Measurements from ENCODE around the gene NBR1.
"Not testable (repeated sequence)": the region's sequence is repeated elsewhere in the genome, so short reads cannot be mapped to it uniquely, and the experiment has no call there.

NBR1 gene

DNA sequence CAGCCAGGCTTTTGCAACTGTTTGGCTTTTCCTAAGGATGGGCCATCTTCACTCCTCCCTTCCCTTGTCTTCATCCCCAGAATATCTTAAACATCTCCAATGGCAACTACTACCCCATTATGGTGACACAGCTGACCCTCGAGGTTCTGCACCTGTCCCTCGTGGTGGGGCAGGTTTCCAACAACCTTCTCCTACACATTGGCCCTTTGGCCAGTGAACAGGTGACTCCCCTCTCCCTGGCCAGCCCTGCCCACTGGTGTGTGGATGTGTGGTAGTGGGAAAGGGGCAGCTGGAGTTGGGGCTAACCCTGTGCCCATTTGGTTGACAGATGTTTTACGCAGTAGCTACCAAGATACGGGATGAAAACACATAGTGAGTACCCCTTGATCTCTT is 45.4 kb downstream of the NBR1 start:
- DNase-seq (ENCODE audit: low read depth): no peak

DNA sequence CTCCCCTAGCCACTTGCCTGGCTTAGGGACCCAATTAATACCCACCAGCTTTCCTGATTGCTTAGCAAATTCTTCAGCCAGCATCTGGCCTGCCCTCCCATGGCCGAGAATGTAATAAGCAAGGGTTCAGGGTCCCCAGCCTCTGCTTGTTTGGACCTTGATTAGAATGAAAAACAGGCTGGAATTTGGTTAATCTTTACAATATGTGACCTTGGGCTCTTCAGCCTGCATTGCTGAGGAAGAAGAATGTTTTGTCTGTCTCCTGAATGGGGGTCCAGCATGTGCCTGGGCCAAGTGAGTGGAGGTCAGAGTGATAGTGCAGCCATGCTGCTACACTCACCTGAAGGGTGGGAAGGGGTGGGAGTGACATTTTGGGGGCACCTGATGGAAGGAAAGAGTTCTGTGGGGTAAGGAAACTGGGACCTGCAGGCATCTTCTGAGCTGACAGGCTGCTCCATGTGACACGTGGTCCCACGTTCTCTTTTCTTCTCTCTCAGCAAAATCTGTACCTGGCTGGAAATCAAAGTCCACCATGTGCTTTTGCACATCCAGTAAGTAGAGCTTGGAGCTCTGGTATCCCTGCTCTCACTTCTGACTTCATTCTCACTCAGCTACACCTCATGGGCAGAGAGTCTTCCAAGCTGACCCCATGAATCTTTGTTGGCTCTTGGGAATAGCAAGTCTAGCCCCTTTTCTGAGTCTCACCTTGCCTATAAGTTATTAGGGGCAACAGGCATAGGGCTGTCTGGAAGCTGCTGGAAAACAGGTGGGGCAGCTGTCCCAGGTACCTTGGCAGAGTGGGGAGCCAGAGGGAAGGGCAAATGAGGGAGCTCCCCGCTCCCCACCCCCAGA is 46.0 kb downstream of the NBR1 start:
- no peak for DNase-seq (ENCODE audit: low read depth)

DNA sequence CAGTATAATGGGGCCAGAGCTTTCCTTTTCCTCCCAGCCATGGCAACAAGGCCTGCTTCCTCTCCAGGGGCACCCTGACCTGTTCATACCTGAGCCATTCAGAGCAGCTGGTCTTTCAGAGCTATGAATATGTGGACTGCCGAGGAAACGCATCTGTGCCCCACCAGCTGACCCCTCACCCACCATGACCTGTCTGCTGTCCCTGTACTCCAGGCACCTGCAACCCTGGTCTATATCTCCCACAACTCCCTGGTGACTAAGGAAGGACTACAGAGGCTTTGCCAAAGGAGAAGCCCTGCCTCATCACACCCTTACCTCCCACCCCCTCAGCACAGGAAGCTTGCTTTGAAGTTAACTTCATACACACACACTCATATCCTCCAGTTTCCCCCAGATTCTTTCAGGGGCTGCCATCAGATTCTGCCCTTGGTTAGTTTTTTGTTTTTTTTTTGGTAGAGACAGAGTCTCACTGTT is 46.6 kb downstream of the NBR1 start:
- DNase-seq (ENCODE audit: low read depth): no peak

DNA sequence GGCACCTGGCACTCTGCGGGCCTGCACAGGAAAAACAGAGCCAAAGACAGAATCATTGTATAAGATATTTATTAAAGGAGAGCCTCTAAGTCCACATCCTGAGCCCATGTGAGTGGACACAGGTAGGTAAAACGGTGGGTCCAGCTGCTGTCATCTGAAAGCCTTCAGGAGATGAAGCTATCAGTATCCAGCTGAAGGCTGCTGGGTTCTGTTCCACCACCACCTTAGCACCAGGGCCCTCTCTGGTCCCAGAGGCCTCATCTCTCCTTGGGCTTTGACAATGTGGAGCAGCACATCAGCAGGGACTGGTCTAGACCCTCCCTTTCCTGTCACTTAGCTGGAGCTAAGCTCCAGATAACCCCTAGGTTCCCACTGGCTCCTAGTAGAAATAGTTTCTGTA is 48.0 kb downstream of the NBR1 start:
- no peak for DNase-seq (ENCODE audit: low read depth)

DNA sequence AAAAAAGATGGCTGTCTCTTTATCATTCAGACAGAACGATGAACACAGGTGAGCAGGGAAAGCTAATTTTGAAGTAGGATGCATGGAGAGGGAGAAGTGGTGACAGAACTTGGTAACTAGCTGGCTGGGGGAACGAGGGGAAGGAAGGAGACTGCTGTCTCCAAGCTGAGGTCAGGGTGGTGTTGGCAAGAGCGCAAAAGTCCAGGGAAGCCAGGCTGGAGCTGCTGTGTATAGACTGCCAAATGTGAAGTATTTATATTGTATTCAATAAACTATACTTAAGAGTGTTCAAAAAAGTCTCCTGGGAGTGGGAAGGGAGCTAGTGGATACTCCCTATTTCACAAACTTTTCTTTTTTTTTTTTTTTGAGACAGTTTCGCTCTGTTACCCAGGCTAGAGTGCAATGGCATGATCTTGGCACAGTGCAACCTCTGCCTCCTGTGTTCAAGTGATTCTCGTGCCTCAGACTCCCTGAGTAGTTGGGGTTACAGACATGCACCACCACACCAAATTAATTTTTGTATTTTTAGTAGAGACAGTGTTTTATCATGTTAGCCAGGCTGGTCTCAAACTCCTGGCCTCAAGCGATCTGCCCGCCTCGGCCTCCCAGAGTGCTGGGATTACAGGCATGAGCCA is 48.8 kb downstream of the NBR1 start:
- no peak for DNase-seq (ENCODE audit: low read depth)

DNA sequence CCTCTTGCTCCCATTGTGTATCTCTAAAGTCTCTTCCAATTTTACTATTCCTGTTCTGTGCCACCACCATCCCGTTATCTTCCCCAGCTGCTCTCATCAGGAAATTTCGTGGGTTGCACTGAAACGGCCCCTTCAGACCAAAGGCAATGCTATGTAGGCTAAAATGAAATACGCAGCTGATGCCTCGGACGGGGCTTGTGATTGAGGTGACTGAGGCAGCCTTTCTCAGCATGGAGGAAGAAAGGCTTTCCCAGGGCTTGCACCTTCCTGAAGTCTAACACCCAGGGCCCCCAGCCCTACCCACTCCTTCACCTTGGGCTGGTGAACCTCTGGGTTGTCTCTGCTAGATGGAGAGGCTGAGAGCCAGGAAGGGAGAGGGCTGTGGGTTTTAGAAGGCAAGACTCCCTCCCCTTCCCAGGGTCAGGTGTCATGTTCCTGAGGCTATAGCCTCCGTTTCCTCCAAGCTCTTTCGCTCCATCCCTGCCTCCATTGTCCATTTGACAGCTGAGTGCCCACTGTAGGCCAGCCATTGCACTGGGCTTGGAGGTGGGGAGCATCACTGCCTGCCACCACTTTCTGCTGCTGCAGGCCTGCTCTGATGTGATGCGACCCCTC is 49.6 kb downstream of the NBR1 start:
- DNase-seq (ENCODE audit: low read depth): no peak

DNA sequence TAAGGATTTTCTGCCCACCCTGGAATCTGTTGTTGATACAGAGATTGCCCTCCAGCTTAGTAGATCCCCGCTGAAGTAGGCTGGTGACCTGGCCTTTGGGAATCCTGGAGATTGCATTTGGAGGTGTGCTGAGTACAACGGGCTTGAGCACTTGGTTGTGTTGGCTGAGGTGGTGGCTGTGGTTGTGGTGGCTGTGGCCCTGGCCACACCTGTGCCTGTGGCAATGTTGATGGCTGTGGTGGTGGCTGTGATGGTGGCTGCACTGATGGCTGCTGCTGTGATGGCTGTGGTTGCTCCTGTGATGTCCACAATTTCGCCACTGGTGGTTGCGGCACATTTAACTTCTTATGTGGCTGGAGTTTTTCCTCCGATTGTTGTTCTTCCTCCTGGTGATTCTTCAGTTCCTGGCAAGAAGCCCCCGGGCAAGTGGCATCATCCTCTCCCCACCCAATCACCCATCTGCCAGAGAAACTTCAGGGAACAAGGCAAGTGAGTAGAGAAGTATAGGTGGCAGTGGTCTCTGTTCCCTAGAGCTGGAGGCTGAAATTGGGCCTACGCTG is 53.2 kb downstream of the NBR1 start:
- DNase-seq (ENCODE audit: low read depth): no peak

DNA sequence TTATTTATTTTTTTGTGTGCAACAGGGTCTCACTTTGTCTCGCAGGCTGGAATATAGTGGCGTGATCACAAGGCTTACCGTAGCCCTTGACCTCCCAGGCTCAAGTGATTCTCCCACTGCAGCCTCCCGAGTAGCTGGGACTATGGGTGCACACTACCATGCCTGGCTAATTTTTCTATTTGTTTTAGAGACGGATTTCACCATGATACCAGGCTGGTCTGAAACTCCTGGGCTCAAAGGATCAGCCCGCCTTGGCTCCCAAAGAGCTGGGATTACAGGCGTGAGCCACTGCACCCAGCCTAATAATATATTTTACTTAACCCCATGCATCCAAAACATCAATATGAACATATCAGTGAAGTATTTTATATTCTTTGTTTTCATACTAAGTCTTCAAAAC is 55.4 kb downstream of the NBR1 start:
- no peak for DNase-seq (ENCODE audit: low read depth)

DNA sequence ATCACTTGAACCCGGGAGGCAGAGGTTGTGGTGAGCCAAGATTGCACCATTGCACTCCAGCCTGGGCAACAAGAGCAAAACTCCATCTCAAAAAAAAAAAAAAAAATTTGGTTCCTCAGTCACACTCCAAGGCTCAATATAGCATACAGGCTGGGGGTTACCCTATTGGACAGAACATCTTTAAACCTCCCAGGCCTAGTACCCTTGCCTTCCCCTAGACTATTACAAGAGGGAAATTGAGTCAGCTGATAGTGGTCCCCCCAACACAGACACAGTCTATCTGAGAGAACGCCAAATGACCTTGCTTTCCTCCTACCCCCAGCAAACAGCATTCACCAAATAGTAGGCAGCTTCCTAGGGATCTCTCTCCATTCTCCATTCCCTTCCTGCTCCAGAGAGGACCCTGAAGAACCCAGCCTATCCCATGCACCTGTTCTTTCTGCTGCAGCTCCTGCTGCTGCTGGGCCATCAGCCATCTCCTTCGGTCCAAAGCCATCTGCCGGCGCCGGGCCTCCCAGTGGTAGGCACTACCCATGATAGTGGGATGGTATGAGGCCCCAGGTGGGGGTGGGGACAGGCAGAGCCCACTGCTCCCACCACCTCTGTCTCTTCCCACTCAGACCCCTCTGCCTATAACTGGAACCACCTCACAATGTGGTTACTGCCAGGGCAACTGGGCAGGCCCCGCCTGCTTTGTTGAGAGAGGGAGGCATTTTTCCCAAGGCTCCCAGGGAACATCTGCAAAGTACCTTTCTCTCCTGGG is 57.2 kb downstream of the NBR1 start, which contains the start of gene CCDC200:
CCDC200 (minus strand) TSS at position 604 of the 763 bp plus-strand sequence; CDS start at position 535, 69 bp downstream.
- not testable (repeated sequence) for DNase-seq (ENCODE audit: low read depth)

DNA sequence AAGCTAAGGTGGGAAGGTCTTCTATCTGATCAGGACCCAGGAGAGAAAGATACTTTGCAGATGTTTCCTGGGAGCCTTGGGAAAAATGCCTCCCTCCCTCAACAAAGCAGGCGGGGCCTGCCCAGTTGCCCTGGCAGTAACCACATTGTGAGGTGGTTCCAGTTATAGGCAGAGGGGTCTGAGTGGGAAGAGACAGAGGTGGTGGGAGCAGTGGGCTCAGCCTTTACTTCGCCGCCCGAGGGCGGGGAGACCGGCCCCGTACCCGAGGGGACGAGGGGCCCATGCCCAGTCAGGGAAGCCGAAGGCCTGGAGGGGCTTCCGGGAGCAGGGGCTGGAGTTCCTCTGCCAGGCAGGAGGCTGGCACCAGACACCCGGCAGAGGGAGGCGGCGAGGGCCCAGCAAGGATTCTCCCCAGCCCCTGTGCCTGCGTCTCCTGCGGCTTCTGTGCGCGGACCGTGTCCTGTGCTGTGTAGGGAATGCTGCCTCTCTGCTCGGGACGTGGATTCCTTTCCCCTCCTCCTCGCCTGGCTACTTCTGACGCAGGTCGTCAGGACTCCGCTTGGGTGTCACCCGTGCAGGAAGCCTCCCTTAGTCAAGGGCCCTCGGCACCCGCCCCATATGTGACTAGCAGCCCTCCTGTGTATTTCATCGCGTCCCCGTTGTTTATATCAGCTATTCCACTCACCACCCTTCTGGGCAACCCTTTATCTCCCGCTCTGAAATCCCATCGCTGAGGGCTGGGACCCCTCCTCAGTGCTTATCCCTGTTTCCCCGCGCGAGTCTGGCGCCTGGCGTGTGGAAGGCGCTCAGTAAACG is 60.4 kb downstream of the NBR1 start:
- not testable (repeated sequence) for DNase-seq (ENCODE audit: low read depth)

DNA sequence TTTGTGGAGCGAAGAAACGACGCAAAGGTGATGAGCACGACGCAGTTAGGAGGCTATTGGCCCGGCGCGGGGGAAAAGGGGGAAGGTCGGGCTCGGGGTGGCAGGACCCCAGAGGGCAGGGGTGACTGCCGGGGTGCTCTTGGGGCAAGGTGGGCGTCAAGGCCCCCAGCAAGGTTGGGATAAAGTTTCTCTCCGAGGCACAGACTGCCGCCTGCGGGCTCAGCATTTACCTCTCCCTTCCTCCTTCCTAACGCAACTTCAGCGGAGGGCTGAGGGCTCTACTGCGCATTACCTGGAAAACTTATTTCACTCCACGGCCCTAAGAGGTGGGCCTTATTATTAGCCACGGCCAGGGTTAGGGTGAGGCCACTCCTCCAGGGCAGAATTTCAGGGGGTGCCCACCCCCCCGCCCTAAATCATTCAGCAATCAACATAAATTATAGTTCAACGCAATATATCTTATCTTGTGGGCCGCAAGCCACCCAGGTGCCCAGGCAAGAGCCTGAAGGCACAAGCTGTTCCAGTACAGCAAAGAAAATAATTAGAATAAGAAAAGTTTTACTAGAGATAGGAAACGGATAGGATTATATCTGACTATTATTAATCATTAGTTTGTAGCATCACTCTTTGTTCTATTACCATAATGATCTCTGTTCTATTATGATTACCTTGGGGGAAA is 61.1 kb downstream of the NBR1 start:
- DNase-seq (ENCODE audit: low read depth): not testable (repeated sequence)

DNA sequence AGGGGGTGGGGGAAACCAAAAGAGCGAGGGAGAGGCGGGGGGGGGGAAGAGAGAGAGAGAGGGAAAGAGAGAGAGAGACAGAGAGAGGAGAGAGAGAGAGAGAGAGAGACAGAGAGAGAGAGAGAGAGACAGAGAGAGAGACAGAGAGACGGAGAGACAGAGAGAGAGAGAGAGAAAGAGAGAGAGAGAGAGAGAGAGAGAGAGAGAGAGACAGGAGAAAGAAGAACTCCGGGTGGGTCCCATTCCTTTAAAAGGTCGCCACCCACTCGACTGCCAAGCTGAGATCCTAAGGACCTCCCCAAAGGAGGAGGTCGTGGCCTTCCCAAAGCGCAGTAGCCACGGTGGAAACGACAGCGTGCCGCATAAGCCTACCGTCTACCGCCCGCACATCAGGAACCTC is 62.2 kb downstream of the NBR1 start:
- DNase-seq (ENCODE audit: low read depth): not testable (repeated sequence)

DNA sequence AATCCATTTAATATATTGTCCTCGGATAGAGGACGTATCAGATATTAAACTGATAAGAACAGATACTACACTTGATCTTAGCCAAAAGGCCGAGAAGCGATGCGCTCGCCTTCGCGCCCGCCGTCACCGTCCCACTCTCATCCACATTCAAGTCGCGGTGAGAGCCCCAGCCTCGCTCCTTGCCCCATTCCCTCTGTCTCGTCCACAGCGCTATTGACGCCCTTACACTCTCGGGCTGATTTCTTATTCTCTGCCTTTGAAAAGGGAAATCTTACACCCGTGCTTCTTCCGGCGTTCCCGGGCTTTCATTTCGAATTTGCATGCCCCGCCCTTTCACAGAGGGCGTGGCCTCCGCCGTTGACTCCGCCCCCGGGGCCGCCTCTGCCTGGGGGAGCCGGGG is 62.9 kb downstream of the NBR1 start, which contains the start of gene RNU2-1:
RNU2-1 (minus strand) TSS at position 101 of the 400 bp plus-strand sequence.
- not testable (repeated sequence) for DNase-seq (ENCODE audit: low read depth)

DNA sequence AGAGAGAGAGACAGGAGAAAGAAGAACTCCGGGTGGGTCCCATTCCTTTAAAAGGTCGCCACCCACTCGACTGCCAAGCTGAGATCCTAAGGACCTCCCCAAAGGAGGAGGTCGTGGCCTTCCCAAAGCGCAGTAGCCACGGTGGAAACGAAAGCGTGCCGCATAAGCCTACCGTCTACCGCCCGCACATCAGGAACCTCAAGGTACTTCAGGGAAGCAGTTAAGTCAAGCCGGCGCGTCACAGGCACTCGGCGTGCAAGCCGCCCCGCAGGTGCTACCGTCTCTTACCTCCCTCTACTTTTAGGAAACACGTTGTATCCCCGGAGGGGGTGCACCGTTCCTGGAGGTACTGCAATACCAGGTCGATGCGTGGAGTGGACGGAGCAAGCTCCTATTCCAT is 68.6 kb downstream of the NBR1 start:
- DNase-seq (ENCODE audit: low read depth): not testable (repeated sequence)

DNA sequence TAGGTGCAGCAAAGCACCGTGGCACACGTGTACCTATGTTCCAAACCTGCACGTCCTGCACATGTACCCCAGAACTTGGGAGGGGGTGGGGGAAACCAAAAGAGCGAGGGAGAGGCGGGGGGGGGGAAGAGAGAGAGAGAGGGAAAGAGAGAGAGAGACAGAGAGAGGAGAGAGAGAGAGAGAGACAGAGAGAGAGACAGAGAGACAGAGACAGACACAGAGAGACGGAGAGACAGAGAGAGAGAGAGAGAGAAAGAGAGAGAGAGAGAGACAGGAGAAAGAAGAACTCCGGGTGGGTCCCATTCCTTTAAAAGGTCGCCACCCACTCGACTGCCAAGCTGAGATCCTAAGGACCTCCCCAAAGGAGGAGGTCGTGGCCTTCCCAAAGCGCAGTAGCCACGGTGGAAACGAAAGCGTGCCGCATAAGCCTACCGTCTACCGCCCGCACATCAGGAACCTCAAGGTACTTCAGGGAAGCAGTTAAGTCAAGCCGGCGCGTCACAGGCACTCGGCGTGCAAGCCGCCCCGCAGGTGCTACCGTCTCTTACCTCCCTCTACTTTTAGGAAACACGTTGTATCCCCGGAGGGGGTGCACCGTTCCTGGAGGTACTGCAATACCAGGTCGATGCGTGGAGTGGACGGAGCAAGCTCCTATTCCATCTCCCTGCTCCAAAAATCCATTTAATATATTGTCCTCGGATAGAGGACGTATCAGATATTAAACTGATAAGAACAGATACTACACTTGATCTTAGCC is 69.8 kb downstream of the NBR1 start:
- DNase-seq (ENCODE audit: low read depth): not testable (repeated sequence)

DNA sequence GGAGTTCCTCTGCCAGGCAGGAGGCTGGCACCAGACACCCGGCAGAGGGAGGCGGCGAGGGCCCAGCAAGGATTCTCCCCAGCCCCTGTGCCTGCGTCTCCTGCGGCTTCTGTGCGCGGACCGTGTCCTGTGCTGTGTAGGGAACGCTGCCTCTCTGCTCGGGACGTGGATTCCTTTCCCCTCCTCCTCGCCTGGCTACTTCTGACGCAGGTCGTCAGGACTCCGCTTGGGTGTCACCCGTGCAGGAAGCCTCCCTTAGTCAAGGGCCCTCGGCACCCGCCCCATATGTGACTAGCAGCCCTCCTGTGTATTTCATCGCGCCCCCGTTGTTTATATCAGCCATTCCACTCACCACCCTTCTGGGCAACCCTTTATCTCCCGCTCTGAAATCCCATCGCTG is 75.4 kb downstream of the NBR1 start:
- DNase-seq (ENCODE audit: low read depth): not testable (repeated sequence)
